DND-41 (cell line): ENCODE measurements around the gene RNF182.
"Not testable (repeated sequence)": the region's sequence is repeated elsewhere in the genome, so short reads cannot be mapped to it uniquely, and the experiment has no call there.

Experiments
- CTCF ChIP-seq: IDR thresholded peaks from 2 replicates; pipeline ENCODE4 v1.5.1; 2012; ENCODE audit warnings: borderline replicate concordance, low read length, moderate library complexity, mild to moderate bottlenecking; ENCODE audit not compliant: poor library complexity, severe bottlenecking; ENCODE audit errors: extremely low read depth
- EZH2 ChIP-seq: IDR thresholded peaks from 3 replicates; pipeline ENCODE4 v1.6.1; 2012; ENCODE audit warnings: borderline replicate concordance, low read depth, mild to moderate bottlenecking, moderate library complexity, low read length, inconsistent platforms; ENCODE audit not compliant: severe bottlenecking

GRCh38 chr6:13973422-13973821 lies 48.7 kb downstream of the RNF182 start:
- not testable (repeated sequence) for TF ChIP-seq CTCF, EZH2
